Karpas-422 (cell line): ENCODE measurements around the gene HMOX2. TPM values are rescaled to one million over a fixed set of nuclear protein-coding genes. Genes with fewer than 3 reads are reported as not detected.

Source experiments
- DNase-seq: peaks from one replicate; pipeline ENCODE4 v3.0.0-alpha.2; 2015
- H2AFZ ChIP-seq: fragments of 200-600 bp; sonication (generic); 2 replicates; pipeline ENCODE4 v1.6.1; 2014; ENCODE audit warnings: antibody characterized with exemption, low read length, mixed read lengths
- H3K27ac ChIP-seq: fragments of 200-600 bp; sonication (generic); 2 replicates; pipeline ENCODE4 v1.5.1; 2014; ENCODE audit warnings: mild to moderate bottlenecking, low read length, moderate library complexity
- H3K27me3 ChIP-seq: fragments of 200-600 bp; sonication (generic); 2 replicates; pipeline ENCODE4 v1.6.1; 2014; ENCODE audit warnings: low read length, mixed read lengths
- H3K36me3 ChIP-seq: fragments of 200-600 bp; sonication (generic); 2 replicates; pipeline ENCODE4 v1.6.1; 2014; ENCODE audit warnings: low read length, mixed read lengths; ENCODE audit not compliant: insufficient read depth
- H3K4me1 ChIP-seq: fragments of 200-600 bp; sonication (generic); 2 replicates; pipeline ENCODE4 v1.6.1; 2014; ENCODE audit warnings: mild to moderate bottlenecking, low read length, mixed read lengths
- H3K4me2 ChIP-seq: fragments of 200-600 bp; sonication (generic); 2 replicates; pipeline ENCODE4 v1.6.1; 2014; ENCODE audit warnings: low read length, low read depth, mild to moderate bottlenecking; ENCODE audit not compliant: poor library complexity, severe bottlenecking
- H3K4me3 ChIP-seq: fragments of 200-600 bp; sonication (generic); 2 replicates; pipeline ENCODE4 v1.5.1; 2014; ENCODE audit warnings: mild to moderate bottlenecking, antibody characterized with exemption, low read length, mixed read lengths
- H3K79me2 ChIP-seq: fragments of 200-600 bp; sonication (generic); 2 replicates; pipeline ENCODE4 v1.6.1; 2014; ENCODE audit warnings: mild to moderate bottlenecking, low read length, mixed read lengths
- H3K9ac ChIP-seq: fragments of 200-600 bp; sonication (generic); 2 replicates; pipeline ENCODE4 v1.6.0; 2014; ENCODE audit warnings: low read length
- H3K9me2 ChIP-seq: fragments of 200-600 bp; sonication (generic), shearing (Covaris generic); replicated peaks from 2 replicates; pipeline ENCODE4 v1.6.0; 2014; ENCODE audit warnings: mild to moderate bottlenecking, low read length, moderate library complexity; ENCODE audit not compliant: insufficient read depth
- H3K9me3 ChIP-seq: fragments of 300-700, 200-600 bp; sonication (generic); 2 replicates; pipeline ENCODE4 v1.6.1; 2014; ENCODE audit warnings: low read length, mixed read lengths
- H4K20me1 ChIP-seq: fragments of 200-600 bp; sonication (generic); 2 replicates; pipeline ENCODE4 v1.6.1; 2014; ENCODE audit warnings: mild to moderate bottlenecking, antibody characterized with exemption, low read length, low read depth; ENCODE audit not compliant: insufficient read depth
- total RNA-seq: library from RNA; depleted of rRNA; stranded (reverse); fragments of >200 nt; shearing (Covaris generic); gene quantifications from 2 replicates; pipeline ENCODE4 v1.2.3, GENCODE V29; 2014; ENCODE audit warnings: low replicate concordance

HMOX2 gene
- total RNA-seq, 1 experiment from 2014 or later = 50.1 TPM

- H3K27me3 ChIP-seq = no peaks in the 10 kb centered on the region
- H2AFZ ChIP-seq = no peak overlapping the region
- no peaks in the 10 kb centered on the region for H3K9me3 ChIP-seq
- H3K4me2 ChIP-seq = no peak overlapping the region
- H3K27ac ChIP-seq = no peak overlapping the region
- H3K4me3 ChIP-seq = no peak overlapping the region
- no peaks in the 10 kb centered on the region for H3K36me3 ChIP-seq
- H4K20me1 ChIP-seq = peaks cover 4% of the 10 kb centered on the region; the same call in 1 of the 2 replicates
- H3K9me2 ChIP-seq = no peaks in the 10 kb centered on the region
- no peaks in the 10 kb centered on the region for H3K79me2 ChIP-seq
- no peaks in the 10 kb centered on the region for H3K4me1 ChIP-seq
- no peak overlapping the region for H3K9ac ChIP-seq
- DNase-seq = peak; percentile 62
These were observed 41.8 kb downstream of the HMOX2 start for GRCh38 chr16:4517812-4518680.

- Histone ChIP-seq H3K9me2 (no peaks in the 10 kb centered on the region), H3K9ac (no peak overlapping the region), H3K27me3 (no peaks in the 10 kb centered on the region), H3K4me3 (no peak overlapping the region), H3K36me3 (no peaks in the 10 kb centered on the region), H3K9me3 (no peaks in the 10 kb centered on the region), H3K4me1 (no peaks in the 10 kb centered on the region), H2AFZ (no peak overlapping the region), H3K27ac (no peak overlapping the region), H3K79me2 (no peaks in the 10 kb centered on the region), H3K4me2 (no peak overlapping the region), H4K20me1 (peaks cover 4% of the 10 kb centered on the region; the same call in 1 of the 2 replicates)
- no peak for DNase-seq
These were observed 43.3 kb downstream of the HMOX2 start for GRCh38 chr16:4519274-4520058.

- Histone ChIP-seq H3K4me1 (no peaks in the 10 kb centered on the region), H2AFZ (no peak overlapping the region), H3K9me3 (no peaks in the 10 kb centered on the region), H3K27ac (no peak overlapping the region), H4K20me1 (no peaks in the 10 kb centered on the region), H3K9ac (no peak overlapping the region), H3K4me2 (no peak overlapping the region), H3K27me3 (no peaks in the 10 kb centered on the region), H3K9me2 (no peaks in the 10 kb centered on the region), H3K4me3 (no peak overlapping the region), H3K79me2 (no peaks in the 10 kb centered on the region), H3K36me3 (no peaks in the 10 kb centered on the region)
- no peak for DNase-seq
These were observed 44.7 kb downstream of the HMOX2 start for GRCh38 chr16:4520913-4521312.

- no peaks in the 10 kb centered on the region for H3K36me3 ChIP-seq
- no peaks in the 10 kb centered on the region for H3K79me2 ChIP-seq
- H3K4me2 ChIP-seq = no peak overlapping the region
- no peaks in the 10 kb centered on the region for H3K4me1 ChIP-seq
- H2AFZ ChIP-seq = no peak overlapping the region
- no peaks in the 10 kb centered on the region for H3K27me3 ChIP-seq
- H3K9ac ChIP-seq = no peak overlapping the region
- no peak overlapping the region for H3K4me3 ChIP-seq
- H3K9me2 ChIP-seq = no peaks in the 10 kb centered on the region
- no peaks in the 10 kb centered on the region for H3K9me3 ChIP-seq
- H3K27ac ChIP-seq = no peak overlapping the region
- no peaks in the 10 kb centered on the region for H4K20me1 ChIP-seq
- DNase-seq = no peak
These were observed 45.9 kb downstream of the HMOX2 start for GRCh38 chr16:4522051-4522581.

- H3K4me2 ChIP-seq = no peak overlapping the region
- H3K9ac ChIP-seq = no peak overlapping the region
- no peaks in the 10 kb centered on the region for H3K9me2 ChIP-seq
- no peak overlapping the region for H3K4me3 ChIP-seq
- H3K79me2 ChIP-seq = no peaks in the 10 kb centered on the region
- H3K27me3 ChIP-seq = no peaks in the 10 kb centered on the region
- no peaks in the 10 kb centered on the region for H3K36me3 ChIP-seq
- no peak overlapping the region for H2AFZ ChIP-seq
- no peaks in the 10 kb centered on the region for H4K20me1 ChIP-seq
- H3K27ac ChIP-seq = no peak overlapping the region
- no peaks in the 10 kb centered on the region for H3K9me3 ChIP-seq
- DNase-seq = no peak
- H3K4me1 ChIP-seq = no peaks in the 10 kb centered on the region
These were observed 47.5 kb downstream of the HMOX2 start for GRCh38 chr16:4523686-4524085.

- Histone ChIP-seq H3K9me2 (no peaks in the 10 kb centered on the region), H3K27ac (no peak overlapping the region), H3K4me3 (no peak overlapping the region), H3K79me2 (no peaks in the 10 kb centered on the region), H3K4me1 (peaks cover 6% of the 10 kb centered on the region), H4K20me1 (no peaks in the 10 kb centered on the region), H3K36me3 (no peaks in the 10 kb centered on the region), H3K27me3 (no peaks in the 10 kb centered on the region), H2AFZ (no peak overlapping the region), H3K9ac (no peak overlapping the region), H3K9me3 (no peaks in the 10 kb centered on the region), H3K4me2 (no peak overlapping the region)
- no peak for DNase-seq
These were observed 48.4 kb downstream of the HMOX2 start for GRCh38 chr16:4524571-4524970.

GRCh38 chr16:4525069-4525468 lies 48.9 kb downstream of the HMOX2 start:
- Histone ChIP-seq H3K79me2 (no peaks in the 10 kb centered on the region), H4K20me1 (no peaks in the 10 kb centered on the region), H3K4me3 (no peak overlapping the region), H2AFZ (no peak overlapping the region), H3K4me1 (peaks cover 8% of the 10 kb centered on the region), H3K27ac (no peak overlapping the region), H3K9me3 (no peaks in the 10 kb centered on the region), H3K9me2 (no peaks in the 10 kb centered on the region), H3K36me3 (no peaks in the 10 kb centered on the region), H3K27me3 (no peaks in the 10 kb centered on the region), H3K4me2 (no peak overlapping the region), H3K9ac (no peak overlapping the region)
- no peak for DNase-seq

- no peaks in the 10 kb centered on the region for H3K79me2 ChIP-seq
- H3K27me3 ChIP-seq = no peaks in the 10 kb centered on the region
- H3K4me1 ChIP-seq = peaks cover 8% of the 10 kb centered on the region
These were observed 49.6 kb downstream of the HMOX2 start for GRCh38 chr16:4525634-4526277.

More at GRCh38 chr16:4525634-4526277, 49.6 kb downstream of the HMOX2 start:
- Histone ChIP-seq H3K36me3 (no peaks in the 10 kb centered on the region), H3K4me2 (no peak overlapping the region), H4K20me1 (no peaks in the 10 kb centered on the region), H3K9ac (no peak overlapping the region), H2AFZ (no peak overlapping the region), H3K9me3 (no peaks in the 10 kb centered on the region), H3K9me2 (no peaks in the 10 kb centered on the region), H3K4me3 (no peak overlapping the region), H3K27ac (no peak overlapping the region)
- no peak for DNase-seq
